MCF 10A (cell line): ENCODE results near the gene GULP1. TPM values are rescaled to one million over a fixed set of nuclear protein-coding genes. Genes with fewer than 3 reads are reported as not detected.

Experiments
- BruUV-seq: library from RNA; stranded (reverse); fragments of 400-500 nt; replicated peaks from 2 replicates; lab custom pipeline; 2021; lab: Mats Ljungman, UMichigan
- CTCF ChIA-PET: fragments of 300-600 bp; sonication (Branson Sonifier 250); formaldehyde crosslinking; extraction: SDS; loops from one replicate; lab custom pipeline; 2021; ENCODE audit warnings: antibody characterized with exemption, inconsistent platforms; lab: Yijun Ruan, JAX
- POLR2A ChIA-PET: fragments of 300-600, 350-650 bp; sonication (Branson Sonifier 250); formaldehyde crosslinking; extraction: SDS; loops from one replicate; lab custom pipeline; 2020; ENCODE audit warnings: antibody characterized with exemption, inconsistent platforms; lab: Yijun Ruan, JAX
- DNase-seq: peaks from one replicate; pipeline ENCODE4 v3.0.0-alpha.2; 2018; ENCODE audit not compliant: unreplicated experiment
- H3K27ac Mint-ChIP-seq: one replicate; pipeline ENCODE4 v1.8.0; 2022; ENCODE audit warnings: mild to moderate bottlenecking, low read depth, mixed read lengths; ENCODE audit not compliant: unreplicated experiment
- H3K27me3 Mint-ChIP-seq: one replicate; pipeline ENCODE4 v1.8.0; 2022; ENCODE audit warnings: mixed read lengths; ENCODE audit not compliant: insufficient read depth, unreplicated experiment
- H3K36me3 Mint-ChIP-seq: one replicate; pipeline ENCODE4 v1.8.0; 2022; ENCODE audit warnings: mild to moderate bottlenecking, moderate library complexity, mixed read lengths; ENCODE audit not compliant: insufficient read depth, unreplicated experiment
- H3K4me1 Mint-ChIP-seq: one replicate; pipeline ENCODE4 v1.8.0; 2022; ENCODE audit warnings: mixed read lengths; ENCODE audit not compliant: insufficient read depth, unreplicated experiment
- H3K4me3 Mint-ChIP-seq: one replicate; pipeline ENCODE4 v1.8.0; 2022; ENCODE audit warnings: mild to moderate bottlenecking, moderate library complexity, mixed read lengths; ENCODE audit not compliant: unreplicated experiment
- H3K9me3 Mint-ChIP-seq: one replicate; pipeline ENCODE4 v1.8.0; 2022; ENCODE audit warnings: mixed read lengths; ENCODE audit not compliant: unreplicated experiment
- intact Hi-C: fragments of 100-400 bp; cut with micrococcal nuclease; formaldehyde crosslinking; loops from 2 replicates; pipeline ENCODE4 v1.14.1; 2022
- total RNA-seq: library from RNA; stranded (reverse); gene quantifications from 2 replicates; pipeline ENCODE4 v1.2.3, GENCODE V29; 2022
- TF ChIP-seq, protein P1 (sequence below): fragments of 200-600 bp; IDR thresholded peaks from one replicate; pipeline ENCODE4 v1.8.0; 2022; ENCODE audit warnings: antibody characterized with exemption, mild to moderate bottlenecking; ENCODE audit not compliant: unreplicated experiment

The GULP1 gene
- total RNA-seq, 1 experiment from 2014 or later, result 4.2 TPM

DNA sequence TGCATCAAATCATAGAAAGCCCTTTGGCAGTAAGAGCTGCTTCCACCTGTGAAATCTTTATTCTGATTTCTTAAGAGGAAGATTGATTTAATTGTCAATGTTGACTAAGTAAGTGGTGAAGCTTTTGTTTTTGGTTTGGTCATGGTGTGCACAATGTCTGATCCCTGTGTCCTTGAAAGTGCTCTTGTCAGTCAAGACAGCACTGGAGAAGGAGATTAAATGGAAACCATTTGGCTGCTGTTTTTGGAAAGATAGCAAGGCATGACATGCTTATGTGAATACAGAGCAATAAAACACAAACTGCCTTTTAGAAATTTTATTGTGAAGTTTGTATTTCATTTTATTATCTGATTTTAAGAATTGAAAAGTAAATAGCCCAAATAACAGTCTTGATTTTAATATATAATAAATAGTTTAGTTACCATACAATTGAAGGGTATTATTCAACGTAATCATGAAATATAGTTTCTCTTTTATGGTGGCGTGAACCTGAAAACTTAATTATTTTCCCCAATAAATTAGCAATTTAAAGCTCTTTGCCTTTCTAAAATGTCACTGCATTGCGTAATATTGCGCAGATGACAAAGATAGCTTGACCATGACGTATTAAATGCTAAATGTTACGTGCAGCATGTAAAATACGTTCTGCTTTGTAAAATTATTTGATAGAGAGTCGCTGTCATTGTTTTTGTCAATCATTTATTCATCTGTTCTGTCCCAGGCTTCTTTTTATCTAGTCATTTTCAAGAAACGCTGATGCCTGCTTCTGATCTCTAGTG is 69.0 kb downstream of the GULP1 start:
- Mint-ChIP-seq H3K4me1 (no peaks in the 10 kb centered on the region), H3K27me3 (no peaks in the 10 kb centered on the region), H3K4me3 (no peak overlapping the region), H3K27ac (no peak overlapping the region), H3K36me3 (no peaks in the 10 kb centered on the region), H3K9me3 (no peaks in the 10 kb centered on the region)
- no TSS peak for BruUV-seq
- CTCF ChIA-PET, result interaction anchor here (0.7 to 1.1 kb wide), 5 partner anchors 9 to 154 kb away, joined by 3 to 4 read pairs (median 3); partner anchors contain the start of gene GULP1
- POLR2A ChIA-PET, result interaction anchor here (0.9 kb wide), 1 partner anchor 68 kb away, joined by 4 read pairs; no protein-coding TSS in a partner anchor
- TF ChIP-seq, protein P1, sequence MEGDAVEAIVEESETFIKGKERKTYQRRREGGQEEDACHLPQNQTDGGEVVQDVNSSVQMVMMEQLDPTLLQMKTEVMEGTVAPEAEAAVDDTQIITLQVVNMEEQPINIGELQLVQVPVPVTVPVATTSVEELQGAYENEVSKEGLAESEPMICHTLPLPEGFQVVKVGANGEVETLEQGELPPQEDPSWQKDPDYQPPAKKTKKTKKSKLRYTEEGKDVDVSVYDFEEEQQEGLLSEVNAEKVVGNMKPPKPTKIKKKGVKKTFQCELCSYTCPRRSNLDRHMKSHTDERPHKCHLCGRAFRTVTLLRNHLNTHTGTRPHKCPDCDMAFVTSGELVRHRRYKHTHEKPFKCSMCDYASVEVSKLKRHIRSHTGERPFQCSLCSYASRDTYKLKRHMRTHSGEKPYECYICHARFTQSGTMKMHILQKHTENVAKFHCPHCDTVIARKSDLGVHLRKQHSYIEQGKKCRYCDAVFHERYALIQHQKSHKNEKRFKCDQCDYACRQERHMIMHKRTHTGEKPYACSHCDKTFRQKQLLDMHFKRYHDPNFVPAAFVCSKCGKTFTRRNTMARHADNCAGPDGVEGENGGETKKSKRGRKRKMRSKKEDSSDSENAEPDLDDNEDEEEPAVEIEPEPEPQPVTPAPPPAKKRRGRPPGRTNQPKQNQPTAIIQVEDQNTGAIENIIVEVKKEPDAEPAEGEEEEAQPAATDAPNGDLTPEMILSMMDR, result no peak
- DNase-seq, result no peak
- intact Hi-C loops, result loop anchor here (10.0 kb wide), 1 partner anchor 866 kb away; no protein-coding TSS in a partner anchor

DNA sequence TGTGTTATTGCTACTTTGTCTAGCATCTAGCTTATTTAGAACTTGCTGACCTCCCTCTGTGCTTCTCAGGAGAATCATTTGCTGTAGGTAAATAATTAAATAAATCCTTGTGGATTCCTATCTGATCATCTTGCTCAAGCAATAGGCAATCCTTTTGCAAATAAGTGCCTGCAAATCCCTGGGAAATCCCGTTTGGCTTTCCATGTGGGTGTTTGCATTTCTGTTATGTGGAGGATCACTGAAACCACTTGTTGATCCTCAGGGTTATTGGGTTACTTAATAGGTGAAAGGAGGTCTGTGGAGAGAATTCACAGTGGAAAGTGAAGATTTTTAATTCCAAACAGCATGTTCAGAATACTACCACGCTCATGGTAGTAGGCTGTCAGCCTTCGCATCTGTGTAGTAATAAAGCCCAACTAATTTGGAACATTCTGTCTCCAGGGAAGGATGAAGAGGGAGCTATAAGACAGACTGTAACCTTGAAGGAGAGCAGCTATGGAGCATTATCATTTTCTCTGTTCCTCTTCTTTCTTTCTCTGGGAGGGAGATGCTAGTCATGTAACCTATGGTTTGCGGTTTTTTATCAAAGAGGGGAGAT is 72.5 kb downstream of the GULP1 start:
- TF ChIP-seq, protein P1, result no peak
- intact Hi-C loops, result loop anchor here (10.0 kb wide), 1 partner anchor 869 kb away; no protein-coding TSS in a partner anchor
- no peaks in the 10 kb centered on the region for H3K36me3 Mint-ChIP-seq
- H3K27me3 Mint-ChIP-seq, result no peaks in the 10 kb centered on the region
- H3K4me1 Mint-ChIP-seq, result no peaks in the 10 kb centered on the region
- ChIA-PET POLR2A (no interaction called here), CTCF (interaction anchor here (0.6 to 0.9 kb wide), 2 partner anchors 324 to 466 kb away, joined by 3 read pairs; no protein-coding TSS in a partner anchor)
- H3K9me3 Mint-ChIP-seq, result no peaks in the 10 kb centered on the region
- no TSS peak for BruUV-seq
- H3K27ac Mint-ChIP-seq, result no peak overlapping the region
- no peak overlapping the region for H3K4me3 Mint-ChIP-seq
- no peak for DNase-seq

DNA sequence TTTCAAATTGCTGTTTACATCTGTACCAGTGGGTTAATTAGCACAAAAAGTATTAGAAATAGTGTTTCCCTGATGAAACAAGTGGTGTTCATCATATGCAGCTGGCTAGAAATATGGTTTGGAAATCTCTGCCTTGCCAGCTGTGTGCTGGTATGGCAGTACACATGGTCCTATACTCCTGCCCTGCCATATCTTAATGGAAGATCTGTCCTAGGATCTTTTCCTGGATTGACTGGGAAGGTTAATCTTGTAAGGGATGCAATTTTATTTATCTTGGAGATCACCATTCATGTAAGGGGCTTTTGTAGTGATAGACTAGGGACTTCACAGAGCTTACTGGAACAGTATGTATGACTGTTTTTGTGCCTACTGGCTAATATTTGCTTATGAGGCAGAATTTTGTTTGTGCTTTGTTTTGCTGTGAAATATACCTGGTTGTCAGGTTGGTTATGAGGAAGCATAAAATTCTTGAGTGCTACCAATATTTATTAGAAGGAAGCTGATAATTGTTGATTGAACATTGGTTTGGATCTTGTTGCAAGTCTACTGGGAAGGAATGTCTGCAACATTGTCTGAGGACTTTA is 73.5 kb downstream of the GULP1 start:
- no peak for DNase-seq
- no peaks in the 10 kb centered on the region for H3K27me3 Mint-ChIP-seq
- POLR2A ChIA-PET, result no interaction called here
- no peaks in the 10 kb centered on the region for H3K4me1 Mint-ChIP-seq
- no TSS peak for BruUV-seq
- TF ChIP-seq, protein P1, result no peak
- H3K36me3 Mint-ChIP-seq, result no peaks in the 10 kb centered on the region
- CTCF ChIA-PET, result interaction anchor here (0.5 to 0.7 kb wide), 3 partner anchors 20 to 479 kb away, joined by 3 read pairs; no protein-coding TSS in a partner anchor
- H3K27ac Mint-ChIP-seq, result no peak overlapping the region
- intact Hi-C loops, result loop anchor here (5.0 to 10.0 kb wide), 2 partner anchors 768 to 870 kb away; no protein-coding TSS in a partner anchor
- no peaks in the 10 kb centered on the region for H3K9me3 Mint-ChIP-seq
- H3K4me3 Mint-ChIP-seq, result no peak overlapping the region

DNA sequence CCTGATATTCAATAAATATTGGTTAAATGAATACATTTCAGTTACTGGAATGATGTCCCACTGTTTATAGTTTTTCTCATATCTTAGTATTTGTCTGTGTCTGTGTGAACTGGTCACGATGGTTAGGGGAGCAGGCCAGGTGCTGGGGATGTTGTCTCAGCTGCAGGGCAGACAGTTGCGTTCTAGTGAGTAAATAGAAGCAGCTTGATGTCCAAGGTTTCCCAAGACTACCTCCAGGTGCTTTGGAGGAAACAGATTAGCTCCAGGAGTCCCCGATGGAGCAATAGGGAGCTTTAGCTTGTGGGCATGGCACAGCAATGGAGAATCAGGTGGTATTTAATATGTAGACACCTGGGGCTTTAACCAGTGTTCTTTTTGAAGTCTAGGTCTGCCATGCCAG is 75.5 kb downstream of the GULP1 start:
- Mint-ChIP-seq H3K27me3 (no peaks in the 10 kb centered on the region), H3K36me3 (no peaks in the 10 kb centered on the region), H3K4me1 (no peaks in the 10 kb centered on the region), H3K4me3 (no peak overlapping the region), H3K27ac (no peak overlapping the region), H3K9me3 (no peaks in the 10 kb centered on the region)
- TF ChIP-seq, protein P1, result no peak
- no TSS peak for BruUV-seq
- POLR2A ChIA-PET, result interaction anchor here (0.5 kb wide), 1 partner anchor 15 kb away, joined by 3 read pairs; no protein-coding TSS in a partner anchor
- intact Hi-C loops, result loop anchor here (5.0 to 10.0 kb wide), 2 partner anchors 770 to 872 kb away; no protein-coding TSS in a partner anchor
- CTCF ChIA-PET, result interaction anchor here (0.5 to 4.5 kb wide), 3 partner anchors 15 to 500 kb away, joined by 5 to 28 read pairs (median 5); partner anchors contain the start of gene GULP1
- no peak for DNase-seq
